Endothelial cell of umbilical vein (primary cell): ENCODE results near the gene SLC9C1. TPM values are rescaled to one million over a fixed set of nuclear protein-coding genes. Genes with fewer than 3 reads are reported as not detected.

ENCODE experiments used
- BruUV-seq: library from RNA; stranded (reverse); fragments of 400-500 nt; replicated peaks from 2 replicates; lab custom pipeline; 2021; lab: Mats Ljungman, UMichigan
- CTCF ChIA-PET: fragments of 300-600, 350-600 bp; sonication (Branson Sonifier 250); formaldehyde crosslinking; loops from one replicate; lab custom pipeline; 2021; ENCODE audit warnings: antibody characterized with exemption, inconsistent platforms; lab: Charles Lee
- POLR2A ChIA-PET: fragments of 300-600, 350-600 bp; sonication (Branson Sonifier 250); formaldehyde crosslinking; loops from one replicate; lab custom pipeline; 2021; ENCODE audit warnings: antibody characterized with exemption, inconsistent platforms; lab: Charles Lee
- DNase-seq: peaks from one replicate; pipeline ENCODE4 v3.0.0-alpha.2; 2011; ENCODE audit warnings: low read depth, low spot score
- FAIRE-seq: peaks from 2 replicates; lab custom pipeline; 2011; peaks lifted over from hg19 to GRCh38; lab: Jason Lieb, UNC
- H2AFZ ChIP-seq: 2 replicates; pipeline ENCODE4 v1.6.0; 2012; ENCODE audit warnings: low read depth, low read length, control low read depth, inconsistent platforms
- H3K27ac ChIP-seq: 2 replicates; pipeline ENCODE4 v1.5.1; 2011; ENCODE audit warnings: low read depth, mild to moderate bottlenecking, control low read depth, low read length, moderate library complexity; ENCODE audit not compliant: insufficient read depth
- H3K27me3 ChIP-seq, 2 experiments: 2 replicates each; pipeline versions ENCODE4 v1.6.0 to v1.6.1; 2011; ENCODE audit warnings: low read length in 2 of 2, mixed read lengths in 1 of 2; ENCODE audit not compliant: control insufficient read depth in 2 of 2, insufficient read depth in 2 of 2
- H3K36me3 ChIP-seq, 2 experiments: 2 replicates in 1 of 2; 3 replicates in 1 of 2; pipeline ENCODE4 v1.5.1; 2011; ENCODE audit warnings: low read length in 2 of 2, mild to moderate bottlenecking in 1 of 2, moderate library complexity in 1 of 2; ENCODE audit not compliant: control insufficient read depth in 2 of 2, insufficient read depth in 2 of 2; ENCODE audit errors: extremely low read depth in 1 of 2
- H3K4me1 ChIP-seq: 3 replicates; pipeline ENCODE4 v1.5.1; 2011; ENCODE audit warnings: mild to moderate bottlenecking, low read length; ENCODE audit not compliant: control insufficient read depth, insufficient read depth; ENCODE audit errors: extremely low read depth
- H3K4me2 ChIP-seq: 2 replicates; pipeline ENCODE4 v1.6.1; 2011; ENCODE audit warnings: low read length, control low read depth, mixed read lengths; ENCODE audit not compliant: insufficient read depth
- H3K4me3 ChIP-seq, 3 experiments: fragments of 200-600 bp in 1 of 3; sonication (generic), shearing (Covaris generic) in 1 of 3; replicated peaks in 1 of 3; 2 replicates each; pipeline ENCODE4 v1.5.1; 2011 to 2016; ENCODE audit warnings: control low read depth in 3 of 3, low read length in 3 of 3, mild to moderate bottlenecking in 2 of 3, inconsistent platforms in 1 of 3, low read depth in 1 of 3, moderate library complexity in 1 of 3; ENCODE audit not compliant: insufficient read depth in 1 of 3
- H3K79me2 ChIP-seq: 2 replicates; pipeline ENCODE4 v1.6.0; 2012; ENCODE audit warnings: low read length, inconsistent platforms; ENCODE audit not compliant: control insufficient read depth, insufficient read depth
- H3K9ac ChIP-seq: replicated peaks from 2 replicates; pipeline ENCODE3; 2011; ENCODE audit warnings: low read length, control low read depth; ENCODE audit not compliant: insufficient read depth; ENCODE audit errors: extremely low read depth
- H3K9me1 ChIP-seq: replicated peaks from 3 replicates; pipeline ENCODE4 v1.6.0; 2011; ENCODE audit warnings: mild to moderate bottlenecking, low read length; ENCODE audit not compliant: control insufficient read depth, insufficient read depth; ENCODE audit errors: extremely low read depth
- H3K9me3 ChIP-seq: replicated peaks from 2 replicates; pipeline ENCODE4 v1.5.1; 2012; ENCODE audit warnings: low read length, inconsistent platforms; ENCODE audit not compliant: control insufficient read depth, insufficient read depth
- H4K20me1 ChIP-seq: replicated peaks from 2 replicates; pipeline ENCODE3; 2011; ENCODE audit warnings: mild to moderate bottlenecking, low read length; ENCODE audit not compliant: control insufficient read depth, insufficient read depth; ENCODE audit errors: extremely low read depth
- EZH2 ChIP-seq: IDR thresholded peaks from 2 replicates; pipeline ENCODE4 v1.6.1; 2012; ENCODE audit warnings: borderline replicate concordance, low read depth, mild to moderate bottlenecking, moderate library complexity, low read length, inconsistent platforms; ENCODE audit not compliant: severe bottlenecking
- FOS ChIP-seq: IDR thresholded peaks from 2 replicates; pipeline ENCODE4 v1.6.1; 2011; ENCODE audit warnings: mild to moderate bottlenecking, low read length, moderate library complexity, borderline replicate concordance; ENCODE audit not compliant: insufficient read depth
- GATA2 ChIP-seq: IDR thresholded peaks from 2 replicates; pipeline ENCODE4 v1.7.0; 2011; ENCODE audit warnings: low read depth, mild to moderate bottlenecking, moderate library complexity, mixed read lengths, low read length; ENCODE audit not compliant: insufficient read length, insufficient read depth
- JUN ChIP-seq: IDR thresholded peaks from 2 replicates; pipeline ENCODE4 v1.6.1; 2011; ENCODE audit warnings: borderline replicate concordance, low read depth; ENCODE audit not compliant: insufficient read length, insufficient read depth
- MYC ChIP-seq: IDR thresholded peaks from one replicate; pipeline ENCODE4 v1.6.1; 2011; ENCODE audit warnings: mild to moderate bottlenecking, low read depth, low read length
- POLR2A ChIP-seq: IDR thresholded peaks from 2 replicates; pipeline ENCODE4 v1.6.1; 2012; ENCODE audit warnings: low read depth, mild to moderate bottlenecking, control low read depth, low read length
- POLR2AphosphoS5 ChIP-seq: IDR thresholded peaks from 2 replicates; pipeline ENCODE4 v1.6.1; 2012; ENCODE audit warnings: low read depth, mild to moderate bottlenecking, control low read depth, low read length, moderate library complexity; ENCODE audit not compliant: insufficient read depth
- dilution Hi-C: fragments of 300-500 bp; cut with MboI; formaldehyde crosslinking; loops from one replicate; pipeline ENCODE4 v1.15.0; 2019; ENCODE audit warnings: low sequenced_read_pairs; ENCODE audit not compliant: extremely low pct_ligation_motif_present
- intact Hi-C: fragments of 100-400 bp; cut with micrococcal nuclease; formaldehyde crosslinking; loops from one replicate; pipeline ENCODE4 v1.10.0; 2022
- polyA plus RNA-seq, 4 experiments: library from polyadenylated mRNA; depleted of rRNA in 3 of 4; stranded (reverse) in 3 of 4; unstranded in 1 of 4; fragments of >200 nt; gene quantifications; 2 replicates each; pipeline versions ENCODE4 v1.2.1 to v1.2.3, GENCODE V29; 2011 to 2012; ENCODE audit warnings: missing spikeins in 1 of 4
- total RNA-seq: library from RNA; stranded (reverse); gene quantifications from 2 replicates; pipeline ENCODE4 v1.2.3, GENCODE V29; 2021
- TF ChIP-seq, protein P1 (sequence below), 2 donors: IDR thresholded peaks; 1 replicate in 1 of 2; 2 replicates in 1 of 2; pipeline ENCODE4 v1.5.1; 2011; ENCODE audit warnings: low read length in 2 of 2, mild to moderate bottlenecking in 2 of 2, moderate library complexity in 2 of 2, control low read depth in 1 of 2, inconsistent platforms in 1 of 2, low read depth in 1 of 2; ENCODE audit not compliant: insufficient read depth in 1 of 2; ENCODE audit errors: extremely low read depth in 1 of 2
- TF ChIP-seq, protein P2 (sequence below): IDR thresholded peaks from 2 replicates; pipeline ENCODE4 v1.6.1; 2011; ENCODE audit not compliant: insufficient read depth, insufficient read length

The SLC9C1 gene
- total and polyA plus RNA-seq, 2 donors (not counting 3 experiments of a cell fraction or from before 2014, with no cell fraction given): not detected

DNA sequence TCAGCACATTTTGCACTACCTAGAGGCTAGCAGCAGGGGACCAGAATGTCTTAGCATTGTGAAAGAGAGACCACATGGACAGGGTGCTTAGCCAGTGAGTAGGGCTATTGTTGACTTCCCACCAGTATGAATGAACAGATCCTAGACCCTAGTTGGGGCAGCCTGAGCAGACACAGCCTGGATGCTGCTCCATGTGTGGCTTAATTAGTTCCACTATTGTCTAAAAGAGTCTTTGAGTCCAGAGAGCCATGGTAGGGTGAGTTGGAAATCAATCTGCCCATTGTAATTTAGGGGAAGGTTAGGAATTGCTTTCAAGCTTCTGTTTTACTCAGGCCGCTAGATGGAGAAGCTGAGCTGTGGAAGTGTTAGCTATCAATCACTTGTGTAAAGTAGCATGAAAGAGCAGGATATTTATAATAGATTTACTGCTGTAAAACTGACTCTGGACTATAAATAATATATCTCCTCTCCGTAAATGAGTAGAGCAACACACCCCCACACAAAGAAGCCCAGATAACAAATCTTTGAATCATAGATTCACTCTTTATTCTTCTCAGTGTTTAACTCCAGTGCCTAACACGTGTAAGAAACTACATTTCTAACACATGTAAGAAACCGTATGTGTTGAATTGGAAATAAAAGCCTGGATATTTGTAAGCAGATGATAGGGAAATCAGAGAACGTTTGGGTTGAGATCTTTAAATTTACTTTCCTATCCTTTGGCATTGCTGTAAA lies 156.9 kb downstream of the SLC9C1 start:
- H3K4me2 ChIP-seq: no peak overlapping the region
- BruUV-seq: no TSS peak
- H2AFZ ChIP-seq: no peak overlapping the region
- H3K27ac ChIP-seq: no peak overlapping the region
- DNase-seq (peak; percentile 57), FAIRE-seq (peak; percentile 80)
- no peak for TF ChIP-seq JUN
- TF ChIP-seq, protein P1, sequence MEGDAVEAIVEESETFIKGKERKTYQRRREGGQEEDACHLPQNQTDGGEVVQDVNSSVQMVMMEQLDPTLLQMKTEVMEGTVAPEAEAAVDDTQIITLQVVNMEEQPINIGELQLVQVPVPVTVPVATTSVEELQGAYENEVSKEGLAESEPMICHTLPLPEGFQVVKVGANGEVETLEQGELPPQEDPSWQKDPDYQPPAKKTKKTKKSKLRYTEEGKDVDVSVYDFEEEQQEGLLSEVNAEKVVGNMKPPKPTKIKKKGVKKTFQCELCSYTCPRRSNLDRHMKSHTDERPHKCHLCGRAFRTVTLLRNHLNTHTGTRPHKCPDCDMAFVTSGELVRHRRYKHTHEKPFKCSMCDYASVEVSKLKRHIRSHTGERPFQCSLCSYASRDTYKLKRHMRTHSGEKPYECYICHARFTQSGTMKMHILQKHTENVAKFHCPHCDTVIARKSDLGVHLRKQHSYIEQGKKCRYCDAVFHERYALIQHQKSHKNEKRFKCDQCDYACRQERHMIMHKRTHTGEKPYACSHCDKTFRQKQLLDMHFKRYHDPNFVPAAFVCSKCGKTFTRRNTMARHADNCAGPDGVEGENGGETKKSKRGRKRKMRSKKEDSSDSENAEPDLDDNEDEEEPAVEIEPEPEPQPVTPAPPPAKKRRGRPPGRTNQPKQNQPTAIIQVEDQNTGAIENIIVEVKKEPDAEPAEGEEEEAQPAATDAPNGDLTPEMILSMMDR (IDR thresholded peaks at IDR 0.05; ENCODE audit: extremely low read depth in 1 of 2, insufficient read depth in 1 of 2, low read depth in 1 of 2, low read length in 2 of 2): peak; percentile 45 to 54
- TF ChIP-seq MYC: no peak
- TF ChIP-seq POLR2A: no peak
- no peak for TF ChIP-seq GATA2
- TF ChIP-seq, protein P2, sequence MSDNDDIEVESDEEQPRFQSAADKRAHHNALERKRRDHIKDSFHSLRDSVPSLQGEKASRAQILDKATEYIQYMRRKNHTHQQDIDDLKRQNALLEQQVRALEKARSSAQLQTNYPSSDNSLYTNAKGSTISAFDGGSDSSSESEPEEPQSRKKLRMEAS: no peak
- TF ChIP-seq POLR2AphosphoS5: no peak
- TF ChIP-seq EZH2: no peak
- no peak for TF ChIP-seq FOS
- H3K4me3 ChIP-seq: no peak overlapping the region
- H3K27me3 ChIP-seq: peaks cover 3 to 5% of the 10 kb centered on the region in 2 experiments
- no peaks in the 10 kb centered on the region for H3K79me2 ChIP-seq
- no peaks in the 10 kb centered on the region for H3K36me3 ChIP-seq
- dilution Hi-C loops: no loop called here
- H3K4me1 ChIP-seq: no peaks in the 10 kb centered on the region
- no peaks in the 10 kb centered on the region for H3K9me3 ChIP-seq
- no peaks in the 10 kb centered on the region for H3K9me1 ChIP-seq
- CTCF ChIA-PET: interaction anchor here (0.6 to 3.2 kb wide), 23 partner anchors 9 to 1151 kb away, joined by 3 to 17 read pairs (median 4); no protein-coding TSS in a partner anchor
- intact Hi-C loops: loop anchor here (1.0 to 2.0 kb wide), 2 partner anchors 382 to 394 kb away; no protein-coding TSS in a partner anchor
- POLR2A ChIA-PET: no interaction called here
- H3K9ac ChIP-seq: no peak overlapping the region
- no peaks in the 10 kb centered on the region for H4K20me1 ChIP-seq
